TTC549 (cell line): ENCODE measurements around the gene SYVN1.
"Not testable (repeated sequence)": the region's sequence is repeated elsewhere in the genome, so short reads cannot be mapped to it uniquely, and the experiment has no call there.

Experiments used
- FAIRE-seq: peaks from 2 replicates; lab custom pipeline; 2012; peaks lifted over from hg19 to GRCh38; lab: Jason Lieb, UNC

SYVN1 gene

GRCh38 chr11:65127473-65128181 lies 6.7 kb downstream of the SYVN1 start:
- no peak for FAIRE-seq

- no peak for FAIRE-seq
Observed at GRCh38 chr11:65126624-65127274, 7.6 kb downstream of the SYVN1 start.

- FAIRE-seq = no peak
Observed at GRCh38 chr11:65125197-65126056, 8.9 kb downstream of the SYVN1 start.

GRCh38 chr11:65124480-65125196 lies 9.7 kb downstream of the SYVN1 start:
- no peak for FAIRE-seq

GRCh38 chr11:65121865-65122696 lies 12.2 kb downstream of the SYVN1 start, which contains the start of the genes FAU and MRPL49:
FAU (minus strand) TSS chr11:65122134; CDS start chr11:65121813, 321 bp downstream.
MRPL49 (plus strand) TSS chr11:65122321; CDS start chr11:65122347, 26 bp downstream.
- peak; percentile 80 for FAIRE-seq

- no peak for FAIRE-seq
Observed at GRCh38 chr11:65121447-65121864, 12.9 kb downstream of the SYVN1 start.

GRCh38 chr11:65120831-65121230 lies 13.5 kb downstream of the SYVN1 start:
- no peak for FAIRE-seq

GRCh38 chr11:65119670-65119995 lies 14.7 kb downstream of the SYVN1 start:
- no peak for FAIRE-seq

GRCh38 chr11:65118891-65119669 lies 15.2 kb downstream of the SYVN1 start:
- not testable (repeated sequence) for FAIRE-seq

GRCh38 chr11:65118097-65118837 lies 16.1 kb downstream of the SYVN1 start:
- no peak for FAIRE-seq

- FAIRE-seq = peak; percentile 95
Observed at GRCh38 chr11:65117206-65118096, 16.9 kb downstream of the SYVN1 start, which contains the start of gene ZNHIT2. ZNHIT2 (minus strand) TSS chr11:65117701; CDS start chr11:65117653, 48 bp downstream.

DNA sequence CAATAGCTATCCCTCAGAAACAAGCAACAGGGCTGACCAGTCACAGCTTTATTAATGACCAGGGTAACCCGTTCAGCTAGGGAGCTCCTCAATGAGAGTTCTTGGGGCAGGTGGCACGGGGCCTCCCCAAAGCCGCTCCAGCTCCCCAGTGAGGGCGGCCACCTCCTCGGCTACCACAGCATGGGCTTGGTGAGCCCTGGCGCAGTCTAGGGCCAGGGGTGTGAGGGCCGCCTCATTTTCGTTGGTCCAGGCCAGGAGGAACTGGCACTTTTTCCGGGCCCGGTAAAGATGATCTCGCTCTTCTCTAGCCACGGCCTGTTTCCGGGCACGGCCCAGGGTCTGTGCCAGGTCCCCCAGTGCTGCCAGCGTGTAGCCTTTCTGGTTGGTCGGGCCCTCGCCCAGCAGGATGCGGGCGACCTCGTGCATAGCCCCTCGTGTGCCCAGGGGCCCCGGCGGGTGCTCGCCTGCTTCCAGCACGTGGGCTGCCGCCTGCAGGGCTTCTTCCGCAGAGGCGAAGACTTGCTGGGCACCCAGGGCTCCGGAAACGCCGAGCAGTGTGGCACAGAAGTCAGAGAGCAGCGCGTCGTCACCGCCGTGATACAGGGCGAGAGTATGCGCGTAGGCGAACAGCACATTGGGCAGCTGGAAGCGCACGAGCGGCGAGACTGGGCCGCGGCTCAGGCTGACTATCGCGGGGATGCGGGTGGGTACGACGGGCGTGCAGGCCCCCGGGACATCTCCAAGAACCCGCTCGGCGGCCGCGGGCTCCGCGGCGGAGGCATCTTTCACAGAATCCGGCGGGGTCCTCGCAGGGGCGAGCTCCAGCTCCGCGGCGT lies 17.7 kb downstream of the SYVN1 start:
- FAIRE-seq = no peak

DNA sequence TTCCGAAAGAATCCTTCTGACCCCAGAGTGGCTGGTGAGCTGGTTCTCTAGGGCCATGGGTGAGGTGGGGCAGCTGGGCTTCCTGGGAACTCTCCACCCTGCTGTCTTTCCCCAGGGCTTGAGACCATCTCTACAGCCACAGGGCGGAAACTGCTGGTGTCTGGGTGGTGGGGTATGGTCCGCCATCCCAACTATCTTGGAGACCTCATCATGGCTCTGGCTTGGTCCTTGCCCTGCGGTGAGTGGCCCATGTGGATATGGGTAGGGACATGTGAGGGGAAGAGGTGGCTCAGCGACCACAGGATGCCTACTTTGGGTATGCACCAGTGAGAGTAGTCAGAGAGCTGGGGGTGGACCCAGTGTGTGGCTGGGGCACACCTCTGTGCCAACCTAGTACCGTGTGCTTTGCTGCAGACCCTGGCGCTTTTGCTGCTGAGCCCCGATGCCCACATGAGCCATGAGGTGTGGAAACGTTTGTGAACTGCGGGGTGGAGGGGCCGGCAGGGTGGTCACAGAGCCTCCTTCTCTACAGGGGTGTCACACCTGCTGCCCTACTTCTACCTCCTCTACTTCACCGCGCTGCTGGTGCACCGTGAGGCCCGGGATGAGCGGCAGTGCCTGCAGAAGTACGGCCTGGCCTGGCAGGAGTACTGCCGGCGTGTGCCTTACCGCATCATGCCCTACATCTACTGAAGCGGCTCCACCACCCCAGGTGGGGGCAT lies 18.8 kb downstream of the SYVN1 start:
- FAIRE-seq = no peak

- no peak for FAIRE-seq
Observed at GRCh38 chr11:65114538-65115171, 19.7 kb downstream of the SYVN1 start.

GRCh38 chr11:65113839-65114238 lies 20.5 kb downstream of the SYVN1 start:
- no peak for FAIRE-seq

GRCh38 chr11:65113361-65113756 lies 21.0 kb downstream of the SYVN1 start:
- no peak for FAIRE-seq
